Hepatocyte (in vitro differentiated cells): ENCODE measurements around the gene SP3. TPM values are rescaled to one million over a fixed set of nuclear protein-coding genes. Genes with fewer than 3 reads are reported as not detected.

Source experiments
- DNase-seq: peaks from one replicate; pipeline ENCODE4 v3.0.0-alpha.2; 2016; ENCODE audit warnings: low spot score
- H2AFZ ChIP-seq: fragments of 200-600 bp; sonication (generic); 2 replicates; pipeline ENCODE4 v1.6.0; 2016; ENCODE audit warnings: antibody characterized with exemption, mild to moderate bottlenecking
- H3K27ac ChIP-seq: fragments of 200-600 bp; sonication (generic); 2 replicates; pipeline ENCODE4 v1.5.1; 2016; ENCODE audit warnings: mild to moderate bottlenecking
- H3K27me3 ChIP-seq: fragments of 200-600 bp; sonication (generic); 2 replicates; pipeline ENCODE4 v1.6.1; 2016
- H3K36me3 ChIP-seq: fragments of 200-600 bp; sonication (generic); replicated peaks from 2 replicates; pipeline ENCODE4 v1.5.1; 2016; ENCODE audit warnings: low read depth; ENCODE audit not compliant: insufficient read depth
- H3K4me1 ChIP-seq: fragments of 200-600 bp; sonication (generic); 2 replicates; pipeline ENCODE4 v1.5.1; 2016; ENCODE audit warnings: mild to moderate bottlenecking, moderate library complexity; ENCODE audit not compliant: insufficient read depth
- H3K4me2 ChIP-seq: fragments of 200-600 bp; sonication (generic); 2 replicates; pipeline ENCODE4 v1.6.0; 2016
- H3K4me3 ChIP-seq: fragments of 200-600 bp; sonication (generic); 2 replicates; pipeline ENCODE4 v1.5.1; 2016; ENCODE audit warnings: mild to moderate bottlenecking
- H3K79me2 ChIP-seq: fragments of 200-600 bp; sonication (generic); 2 replicates; pipeline ENCODE4 v1.6.0; 2017; ENCODE audit warnings: mild to moderate bottlenecking
- H3K9me2 ChIP-seq: fragments of 200-600 bp; sonication (generic); replicated peaks from 2 replicates; pipeline ENCODE4 v1.6.0; 2017; ENCODE audit warnings: mild to moderate bottlenecking; ENCODE audit not compliant: insufficient read depth
- H3K9me3 ChIP-seq: fragments of 200-600 bp; sonication (generic); 2 replicates; pipeline ENCODE4 v1.5.1; 2016; ENCODE audit warnings: low read depth, mild to moderate bottlenecking
- H4K20me1 ChIP-seq: fragments of 200-600 bp; sonication (generic); 2 replicates; pipeline ENCODE4 v1.6.0; 2016; ENCODE audit warnings: mild to moderate bottlenecking; ENCODE audit not compliant: insufficient read depth, poor library complexity, severe bottlenecking
- EZH2 ChIP-seq: fragments of 200-600 bp; sonication (generic); IDR thresholded peaks from 2 replicates; pipeline ENCODE4 v1.6.1; 2016; ENCODE audit warnings: antibody characterized with exemption, mild to moderate bottlenecking, borderline replicate concordance
- EZH2phosphoT487 ChIP-seq: fragments of 200-600 bp; sonication (generic); IDR thresholded peaks from one replicate; pipeline ENCODE4 v1.6.1; 2018; ENCODE audit warnings: antibody characterized with exemption, mild to moderate bottlenecking, low read depth, moderate library complexity; ENCODE audit not compliant: unreplicated experiment, severe bottlenecking
- WGBS: methylation state at CpG from one replicate; pipeline ENCODE4 v1.1.6; 2016; ENCODE audit warnings: low lambda C conversion rate; ENCODE audit errors: missing lambda C conversion rate; 5-methylcytosine and 5-hydroxymethylcytosine counted together
- polyA plus RNA-seq: library from polyadenylated mRNA; unstranded; fragments of >200 nt; fragmentation: Nextera tagmentation; extraction: Ambion mirVana; gene quantifications from 2 replicates; pipeline ENCODE4 v1.2.1, GENCODE V29; 2016
- total RNA-seq: library from RNA; depleted of rRNA; stranded (reverse); fragments of >200 nt; gene quantifications from 2 replicates; pipeline ENCODE4 v1.2.3, GENCODE V29; 2014
- TF ChIP-seq, protein P1 (sequence below): fragments of 200-600 bp; sonication (generic); IDR thresholded peaks from 2 replicates; pipeline ENCODE4 v1.5.1; 2016; ENCODE audit warnings: antibody characterized with exemption, mild to moderate bottlenecking; ENCODE audit not compliant: poor library complexity

SP3 gene
- total and polyA plus RNA-seq, 2 experiments from 2014 or later: 37.2 to 133 TPM

DNA sequence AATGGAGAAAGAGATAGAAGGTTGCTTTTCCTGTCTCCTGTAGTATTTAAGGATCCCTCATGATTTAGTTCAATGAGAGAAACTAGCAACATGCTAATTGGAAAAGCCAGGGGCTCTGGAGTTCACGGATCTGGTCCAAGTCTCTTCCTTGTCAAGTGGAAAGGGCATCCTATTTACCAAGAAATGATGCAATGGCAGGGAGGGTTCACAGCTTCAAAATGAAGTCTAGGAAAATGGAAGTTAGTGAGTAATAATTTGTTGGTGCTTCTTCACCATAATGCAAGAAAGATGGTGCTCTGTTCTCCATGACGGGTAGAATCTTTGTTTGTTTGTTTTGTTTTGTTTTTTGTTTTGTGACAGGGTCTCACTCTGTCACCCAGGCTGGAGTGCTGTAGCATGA is 34.6 kb upstream of the SP3 start:
- Histone ChIP-seq H3K27me3 (no peaks in the 10 kb centered on the region), H3K79me2 (no peaks in the 10 kb centered on the region), H3K27ac (no peak overlapping the region), H4K20me1 (no peaks in the 10 kb centered on the region), H3K9me3 (no peaks in the 10 kb centered on the region), H3K4me1 (peaks cover 27% of the 10 kb centered on the region), H3K4me3 (no peak overlapping the region), H2AFZ (no peak overlapping the region), H3K4me2 (no peak overlapping the region), H3K9me2 (no peaks in the 10 kb centered on the region), H3K36me3 (no peaks in the 10 kb centered on the region)
- 92% methylated on average over 2 of the region's 2 CpGs for WGBS
- TF ChIP-seq EZH2: no peak
- TF ChIP-seq, protein P1, sequence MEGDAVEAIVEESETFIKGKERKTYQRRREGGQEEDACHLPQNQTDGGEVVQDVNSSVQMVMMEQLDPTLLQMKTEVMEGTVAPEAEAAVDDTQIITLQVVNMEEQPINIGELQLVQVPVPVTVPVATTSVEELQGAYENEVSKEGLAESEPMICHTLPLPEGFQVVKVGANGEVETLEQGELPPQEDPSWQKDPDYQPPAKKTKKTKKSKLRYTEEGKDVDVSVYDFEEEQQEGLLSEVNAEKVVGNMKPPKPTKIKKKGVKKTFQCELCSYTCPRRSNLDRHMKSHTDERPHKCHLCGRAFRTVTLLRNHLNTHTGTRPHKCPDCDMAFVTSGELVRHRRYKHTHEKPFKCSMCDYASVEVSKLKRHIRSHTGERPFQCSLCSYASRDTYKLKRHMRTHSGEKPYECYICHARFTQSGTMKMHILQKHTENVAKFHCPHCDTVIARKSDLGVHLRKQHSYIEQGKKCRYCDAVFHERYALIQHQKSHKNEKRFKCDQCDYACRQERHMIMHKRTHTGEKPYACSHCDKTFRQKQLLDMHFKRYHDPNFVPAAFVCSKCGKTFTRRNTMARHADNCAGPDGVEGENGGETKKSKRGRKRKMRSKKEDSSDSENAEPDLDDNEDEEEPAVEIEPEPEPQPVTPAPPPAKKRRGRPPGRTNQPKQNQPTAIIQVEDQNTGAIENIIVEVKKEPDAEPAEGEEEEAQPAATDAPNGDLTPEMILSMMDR: no peak
- TF ChIP-seq EZH2phosphoT487: no peak
- no peak for DNase-seq

DNA sequence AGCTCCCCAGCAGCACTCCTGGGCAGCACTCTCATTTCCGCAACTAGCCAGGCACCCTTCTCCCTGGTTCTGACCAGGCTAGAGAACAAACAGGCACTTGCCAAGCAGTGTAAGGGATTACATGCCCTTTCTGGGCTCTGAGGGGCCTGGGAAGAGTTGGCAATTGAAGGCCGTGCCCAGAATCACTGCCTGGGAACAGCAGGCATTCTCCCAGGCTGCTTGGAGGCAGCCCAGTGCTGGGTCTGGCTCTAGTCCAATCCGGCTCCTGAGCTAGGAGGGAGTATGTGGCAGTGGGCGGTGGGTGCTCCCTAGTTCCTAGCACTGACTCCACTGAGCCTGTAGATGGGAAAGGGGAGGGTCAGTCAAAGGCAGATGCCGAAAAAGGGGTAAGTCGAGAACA is 34.1 kb upstream of the SP3 start:
- Histone ChIP-seq H3K4me1 (peaks cover 22% of the 10 kb centered on the region), H3K4me2 (no peak overlapping the region), H3K79me2 (no peaks in the 10 kb centered on the region), H3K9me3 (no peaks in the 10 kb centered on the region), H3K27ac (no peak overlapping the region), H3K4me3 (no peak overlapping the region), H3K27me3 (no peaks in the 10 kb centered on the region), H4K20me1 (no peaks in the 10 kb centered on the region), H2AFZ (no peak overlapping the region), H3K9me2 (no peaks in the 10 kb centered on the region), H3K36me3 (no peaks in the 10 kb centered on the region)
- WGBS: 92% methylated on average over 6 of the region's 6 CpGs
- TF ChIP-seq EZH2: no peak
- TF ChIP-seq, protein P1: no peak
- no peak for TF ChIP-seq EZH2phosphoT487
- no peak for DNase-seq

DNA sequence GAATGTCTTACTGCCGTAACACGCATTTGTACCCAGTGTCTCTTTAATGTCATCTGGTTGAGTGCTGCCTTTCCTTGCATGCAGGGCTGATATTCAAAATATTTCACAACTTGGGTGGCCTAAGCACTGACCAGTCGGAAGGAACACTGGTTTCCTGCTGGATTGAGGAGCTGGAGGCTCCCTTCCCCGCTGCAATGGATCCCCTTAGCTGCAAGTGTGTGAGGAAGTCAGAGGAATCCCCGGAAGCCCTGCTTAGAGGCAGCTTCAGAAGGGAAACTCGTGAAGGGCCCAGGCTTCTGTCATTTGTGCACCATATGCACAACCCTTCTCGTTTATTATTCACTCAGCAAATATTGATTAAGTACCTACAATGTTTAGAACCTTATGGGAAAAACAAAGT is 33.2 kb upstream of the SP3 start:
- no peak overlapping the region for H2AFZ ChIP-seq
- TF ChIP-seq, protein P1: no peak
- TF ChIP-seq EZH2 (no peak), EZH2phosphoT487 (no peak)
- DNase-seq: no peak
- H3K9me3 ChIP-seq: no peaks in the 10 kb centered on the region
- no peaks in the 10 kb centered on the region for H3K27me3 ChIP-seq
- H3K9me2 ChIP-seq: no peaks in the 10 kb centered on the region
- H3K4me3 ChIP-seq: no peak overlapping the region
- 78% methylated on average over 7 of the region's 7 CpGs for WGBS
- peaks cover 17% of the 10 kb centered on the region for H3K4me1 ChIP-seq
- H4K20me1 ChIP-seq: no peaks in the 10 kb centered on the region
- no peak overlapping the region for H3K27ac ChIP-seq
- H3K36me3 ChIP-seq: no peaks in the 10 kb centered on the region
- no peaks in the 10 kb centered on the region for H3K79me2 ChIP-seq
- H3K4me2 ChIP-seq: no peak overlapping the region

DNA sequence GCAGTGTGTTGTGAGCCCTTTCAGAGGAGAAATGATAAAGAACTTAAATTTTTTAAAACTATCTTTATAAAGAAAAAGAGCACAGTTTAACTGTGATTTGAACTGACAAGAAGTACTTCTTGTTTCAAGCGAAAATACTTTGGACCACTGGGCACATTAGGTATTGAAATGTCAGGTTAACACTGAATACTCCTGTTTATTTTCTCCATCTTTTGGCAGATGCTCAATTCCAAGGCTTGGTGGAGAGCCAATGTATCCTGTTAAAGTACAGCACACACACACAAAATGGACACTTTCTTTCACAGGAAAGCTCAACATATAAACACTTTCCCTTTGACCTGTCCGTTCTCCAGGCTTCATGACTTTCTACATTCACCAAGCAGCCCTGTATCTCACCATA is 32.6 kb upstream of the SP3 start:
- TF ChIP-seq EZH2: no peak
- TF ChIP-seq EZH2phosphoT487: no peak
- TF ChIP-seq, protein P1: no peak
- peaks cover 12% of the 10 kb centered on the region for H3K4me1 ChIP-seq
- H3K36me3 ChIP-seq: no peaks in the 10 kb centered on the region
- no peak for DNase-seq
- no peaks in the 10 kb centered on the region for H3K9me3 ChIP-seq
- 81% methylated on average over 2 of the region's 2 CpGs for WGBS
- H3K27me3 ChIP-seq: no peaks in the 10 kb centered on the region
- no peaks in the 10 kb centered on the region for H4K20me1 ChIP-seq
- no peak overlapping the region for H3K4me2 ChIP-seq
- H3K79me2 ChIP-seq: no peaks in the 10 kb centered on the region
- no peak overlapping the region for H3K4me3 ChIP-seq
- H3K27ac ChIP-seq: no peak overlapping the region
- H3K9me2 ChIP-seq: no peaks in the 10 kb centered on the region
- H2AFZ ChIP-seq: no peak overlapping the region
